GM12873 (cell line): ENCODE measurements around the gene GSTT2.
"Not testable (repeated sequence)": the region's sequence is repeated elsewhere in the genome, so short reads cannot be mapped to it uniquely, and the experiment has no call there.

Experiments used
- CTCF ChIP-seq: IDR thresholded peaks from 2 replicates; pipeline ENCODE4 v1.5.1; 2012; ENCODE audit warnings: low read depth, mild to moderate bottlenecking, moderate library complexity, low read length, control low read depth; ENCODE audit not compliant: insufficient read depth; ENCODE audit errors: missing control alignments

GSTT2 gene

GRCh38 chr22:23979557-23980240 lies at the start of gene GSTT2:
GSTT2 (plus strand) TSS chr22:23980134.
- TF ChIP-seq CTCF: not testable (repeated sequence)

- no peak for TF ChIP-seq CTCF
These were observed 41.5 kb upstream of the GSTT2 start for GRCh38 chr22:23938328-23939016.

GRCh38 chr22:23939017-23939357 lies 40.9 kb upstream of the GSTT2 start:
- TF ChIP-seq CTCF: no peak

GRCh38 chr22:23956301-23956900 lies 23.5 kb upstream of the GSTT2 start:
- TF ChIP-seq CTCF: peak; percentile 89

GRCh38 chr22:23961084-23961771 lies 18.7 kb upstream of the GSTT2 start, which contains the start of gene GSTT2B:
GSTT2B (minus strand) TSS chr22:23961195; CDS start chr22:23961131, 64 bp downstream.
- TF ChIP-seq CTCF: not testable (repeated sequence)

GRCh38 chr22:23966568-23966967 lies 13.4 kb upstream of the GSTT2 start, which contains the start of gene DDTL:
DDTL (plus strand) TSS chr22:23966888; CDS start chr22:23966915, 27 bp downstream.
- not testable (repeated sequence) for TF ChIP-seq CTCF

- TF ChIP-seq CTCF: no peak
These were observed 10.9 kb upstream of the GSTT2 start for GRCh38 chr22:23969071-23969470.
